Fibroblast of skin of right biceps (primary cell): ENCODE data around the gene PRKAR2B.

Experiments
- DNase-seq: peaks from one replicate; pipeline ENCODE4 v3.0.0-alpha.2; 2013

The PRKAR2B gene

GRCh38 chr7:107196834-107197610 lies 152.5 kb downstream of the PRKAR2B start:
- no peak for DNase-seq

GRCh38 chr7:107201795-107202450 lies 157.4 kb downstream of the PRKAR2B start:
- DNase-seq: peak; percentile 22

GRCh38 chr7:107203607-107204006 lies 159.1 kb downstream of the PRKAR2B start:
- DNase-seq: no peak

- no peak for DNase-seq
These were observed 161.6 kb downstream of the PRKAR2B start for GRCh38 chr7:107206136-107206535.

- DNase-seq: no peak
These were observed 162.2 kb downstream of the PRKAR2B start for GRCh38 chr7:107206706-107207105.

- no peak for DNase-seq
These were observed 163.0 kb downstream of the PRKAR2B start for GRCh38 chr7:107207459-107207858.

- peak; percentile 13 for DNase-seq
These were observed 163.6 kb downstream of the PRKAR2B start for GRCh38 chr7:107208024-107208521.

GRCh38 chr7:107208563-107208962 lies 164.1 kb downstream of the PRKAR2B start:
- no peak for DNase-seq

- DNase-seq: no peak
These were observed 165.1 kb downstream of the PRKAR2B start for GRCh38 chr7:107209565-107209964.

- DNase-seq: no peak
These were observed 165.9 kb downstream of the PRKAR2B start for GRCh38 chr7:107210400-107210799.
